H1 (cell line): Measurements from ENCODE around the gene GAST.

Experiments
- CEBPB ChIP-seq: IDR thresholded peaks from 2 replicates; pipeline ENCODE4 v1.6.1; 2012; ENCODE audit warnings: low read depth, low read length
- CHD1 ChIP-seq: IDR thresholded peaks from 2 replicates; pipeline ENCODE4 v1.6.1; 2012; ENCODE audit warnings: low read depth, low read length, improper control_type of control experiment
- CTCF ChIP-seq, 3 experiments: IDR thresholded peaks; 1 replicate in 2 of 3; 2 replicates in 1 of 3; pipeline versions ENCODE4 v1.5.1 to v1.6.1; 2011; ENCODE audit warnings: low read length in 3 of 3, mild to moderate bottlenecking in 3 of 3, inconsistent platforms in 2 of 3, low read depth in 1 of 3, moderate library complexity in 1 of 3; ENCODE audit not compliant: insufficient read depth in 1 of 3; ENCODE audit errors: control extremely low read depth in 1 of 3
- EP300 ChIP-seq, 2 experiments: IDR thresholded peaks; 1 replicate in 1 of 2; 2 replicates in 1 of 2; pipeline ENCODE4 v1.6.1; 2011 to 2012; ENCODE audit warnings: low read depth in 2 of 2, low read length in 2 of 2, mild to moderate bottlenecking in 2 of 2, borderline replicate concordance in 1 of 2, inconsistent platforms in 1 of 2, moderate library complexity in 1 of 2
- POLR2A ChIP-seq, 2 experiments: IDR thresholded peaks; 1 replicate in 1 of 2; 2 replicates in 1 of 2; pipeline ENCODE4 v1.6.1; 2011; ENCODE audit warnings: low read depth in 2 of 2, low read length in 2 of 2, mild to moderate bottlenecking in 2 of 2; ENCODE audit errors: control extremely low read depth in 1 of 2
- POLR2AphosphoS5 ChIP-seq: IDR thresholded peaks from 2 replicates; pipeline ENCODE4 v1.6.1; 2011; ENCODE audit warnings: low read depth, low read length
- RAD21 ChIP-seq, 2 experiments: IDR thresholded peaks in 1 of 2; conservative IDR thresholded peaks in 1 of 2; 2 replicates each; pipeline ENCODE4 v1.6.1; 2011; ENCODE audit warnings: low read depth in 2 of 2, low read length in 2 of 2, improper control_type of control experiment in 1 of 2, inconsistent platforms in 1 of 2, mild to moderate bottlenecking in 1 of 2, moderate library complexity in 1 of 2
- SIRT6 ChIP-seq: IDR thresholded peaks from one replicate; pipeline ENCODE4 v1.7.1; 2012; ENCODE audit warnings: low read length, inconsistent platforms
- SIX5 ChIP-seq: IDR thresholded peaks from 2 replicates; pipeline ENCODE4 v1.6.1; 2011; ENCODE audit warnings: mild to moderate bottlenecking, low read depth, low read length
- TAF1 ChIP-seq: IDR thresholded peaks from 2 replicates; pipeline ENCODE4 v1.6.1; 2011; ENCODE audit warnings: mild to moderate bottlenecking, low read depth, low read length
- USF2 ChIP-seq: IDR thresholded peaks from 2 replicates; pipeline ENCODE4 v1.6.1; 2011; ENCODE audit warnings: low read length, improper control_type of control experiment
- YY1 ChIP-seq: IDR thresholded peaks from 2 replicates; pipeline ENCODE4 v1.6.1; 2011; ENCODE audit warnings: low read depth, mild to moderate bottlenecking, low read length

GRCh38 chr17:41754066-41754465, 41.9 kb downstream of the GAST start:
- no peak for TF ChIP-seq CTCF (IDR thresholded peaks at IDR 0.05; ENCODE audit: control extremely low read depth in 1 of 3, insufficient read depth in 1 of 3, low read depth in 1 of 3, low read length in 3 of 3)
- no peak for TF ChIP-seq USF2
- TF ChIP-seq CHD1 = no peak
- TF ChIP-seq CEBPB = no peak
- no peak for TF ChIP-seq POLR2AphosphoS5
- no peak for TF ChIP-seq YY1
- no peak for TF ChIP-seq TAF1
- TF ChIP-seq POLR2A (IDR thresholded peaks at IDR 0.05; ENCODE audit: control extremely low read depth in 1 of 2, low read depth in 2 of 2, low read length in 2 of 2) = no peak
- no peak for TF ChIP-seq RAD21 (IDR thresholded peaks at IDR 0.05 in 1 of 2, conservative IDR thresholded peaks at IDR 0.05 in 1 of 2; ENCODE audit: low read depth in 2 of 2, low read length in 2 of 2)
- no peak for TF ChIP-seq SIX5
- no peak for TF ChIP-seq SIRT6
- no peak for TF ChIP-seq EP300 (IDR thresholded peaks at IDR 0.05; ENCODE audit: borderline replicate concordance in 1 of 2, low read depth in 2 of 2, low read length in 2 of 2)
